ENCODE results near the gene ZC3H4. TPM values are rescaled to one million over a fixed set of nuclear protein-coding genes. Genes with fewer than 3 reads are reported as not detected.

Gene ZC3H4
- total and polyA plus RNA-seq, 2 of the 8 experiments (the other 6 are each of a cell fraction or from before 2014, with no cell fraction given) = 6.6 to 92.0 TPM

- Histone ChIP-seq H4K20me1 (replicated peaks in 1 of 2; ENCODE audit: control insufficient read depth in 1 of 2, insufficient read depth in 2 of 2, low read length in 2 of 2) (peaks cover 0 to 5% of the 10 kb centered on the region in 2 experiments), H3K27ac (ENCODE audit: low read depth, low read length) (no peak overlapping the region), H3K36me3 (ENCODE audit: control insufficient read depth in 2 of 4, insufficient read depth in 4 of 4, low read length in 3 of 4) (no peaks in the 10 kb centered on the region), H3K79me2 (ENCODE audit: control insufficient read depth in 1 of 2, insufficient read depth in 2 of 2, low read length in 2 of 2) (no peaks in the 10 kb centered on the region), H2BK5ac (ENCODE audit: low read depth, low read length) (peak overlapping the region; percentile 5; the same call in 1 of the 2 replicates), H3K14ac (ENCODE audit: insufficient read length) (no peak overlapping the region), H2BK15ac (ENCODE audit: low read length) (no peak overlapping the region), H3K18ac (ENCODE audit: extremely low read depth, low read length) (peak overlapping the region; percentile 87), H4K8ac (ENCODE audit: extremely low read depth, insufficient read depth, low read length) (no peak overlapping the region), H3K23me2 (ENCODE audit: low read depth, low read length) (peaks cover 2% of the 10 kb centered on the region; the same call in 1 of the 2 replicates), H3K4me2 (ENCODE audit: insufficient read depth in 1 of 2, low read depth in 2 of 2, low read length in 2 of 2) (peak overlapping the region; percentile 46 to 55; a peak in 3 of 4 replicates), H3K4me1 (replicated peaks in 1 of 4; ENCODE audit: control insufficient read depth in 3 of 4, insufficient read depth in 4 of 4, low read length in 3 of 4) (peaks cover 8 to 18% (median 12%) of the 10 kb centered on the region in 4 experiments), H3K56ac (replicated peaks; ENCODE audit: insufficient read length, low read depth, low read length) (no peak overlapping the region), H3K9me3 (ENCODE audit: insufficient read depth in 2 of 2, low read depth in 1 of 2, low read length in 1 of 2) (no peaks in the 10 kb centered on the region), H3K9ac (replicated peaks in 1 of 4; ENCODE audit: extremely low read depth in 1 of 4, low read depth in 3 of 4, low read length in 3 of 4) (no peak overlapping the region), H4K5ac (ENCODE audit: insufficient read length, low read depth, low read length) (peak overlapping the region; percentile 52), H2BK20ac (ENCODE audit: low read length) (no peak overlapping the region), H2BK120ac (replicated peaks; ENCODE audit: low read depth, low read length) (no peak overlapping the region), H3K79me1 (ENCODE audit: low read depth, low read length) (no peaks in the 10 kb centered on the region), H2AK5ac (ENCODE audit: low read depth, low read length) (no peak overlapping the region), H3K23ac (ENCODE audit: insufficient read length) (no peak overlapping the region), H3K4ac (replicated peaks; ENCODE audit: insufficient read length, low read depth, low read length) (no peak overlapping the region), H3K27me3 (replicated peaks in 1 of 4; ENCODE audit: control insufficient read depth in 3 of 4, extremely low read depth in 1 of 4, insufficient read depth in 3 of 4, low read length in 3 of 4) (peaks cover 1 to 9% (median 5%) of the 10 kb centered on the region in 4 experiments), H3K4me3 (ENCODE audit: extremely low read depth in 1 of 4, insufficient read depth in 2 of 4, low read depth in 3 of 4, low read length in 4 of 4) (peak overlapping the region in 2 of 4 experiments; percentile 19 to 35; a peak in 2 of 8 replicates), H2AFZ (ENCODE audit: low read length) (no peak overlapping the region; the same call in 1 of the 2 replicates), H2BK12ac (ENCODE audit: low read depth, low read length) (no peak overlapping the region), H4K91ac (replicated peaks; ENCODE audit: insufficient read length, low read length) (peak overlapping the region; percentile 54)
- CTCF ChIA-PET (ENCODE audit: partially characterized antibody) = interaction anchor here (0.6 to 1.4 kb wide), 3 partner anchors 9 to 841 kb away, joined by 3 to 4 read pairs (median 4); partner anchors contain the start of genes NPAS1 and ZC3H4
- WGBS, 2 experiments (ENCODE audit: extremely low coverage in 1 of 2, insufficient coverage in 1 of 2, insufficient read length in 1 of 2, insufficient replicate concordance in 2 of 2, low coverage in 1 of 2, low lambda C conversion rate in 2 of 2, missing lambda C conversion rate in 1 of 2) = 50% methylated on average over 8 of the region's 14 CpGs; no CpG with 5 or more reads in 1 of the 2 experiments
- FAIRE-seq (no peak), DNase-seq (ENCODE audit: low read depth in 1 of 2, low spot score in 2 of 2) (no peak)
- POLR2A ChIA-PET (ENCODE audit: partially characterized antibody) = interaction anchor here (0.7 to 1.6 kb wide), 7 partner anchors 9 to 199 kb away, joined by 3 to 5 read pairs (median 3); partner anchors contain the start of gene NPAS1
- no peak for TF ChIP-seq SP4 (IDR thresholded peaks at IDR 0.05; ENCODE audit: low read length)
- no peak for TF ChIP-seq CBX5 (IDR thresholded peaks at IDR 0.05; ENCODE audit: low read depth, low read length)
- no peak for TF ChIP-seq E2F6 (IDR thresholded peaks at IDR 0.05)
- TF ChIP-seq EZH2 (IDR thresholded peaks at IDR 0.05; ENCODE audit: low read depth, low read length, severe bottlenecking) = no peak
- TF ChIP-seq CHD2 (IDR thresholded peaks at IDR 0.05; ENCODE audit: low read length) = no peak
Measured at GRCh38 chr19:47028195-47028601, 85.4 kb downstream of the ZC3H4 start.
